Measurements from ENCODE around the gene LMO1.

The LMO1 gene

DNA sequence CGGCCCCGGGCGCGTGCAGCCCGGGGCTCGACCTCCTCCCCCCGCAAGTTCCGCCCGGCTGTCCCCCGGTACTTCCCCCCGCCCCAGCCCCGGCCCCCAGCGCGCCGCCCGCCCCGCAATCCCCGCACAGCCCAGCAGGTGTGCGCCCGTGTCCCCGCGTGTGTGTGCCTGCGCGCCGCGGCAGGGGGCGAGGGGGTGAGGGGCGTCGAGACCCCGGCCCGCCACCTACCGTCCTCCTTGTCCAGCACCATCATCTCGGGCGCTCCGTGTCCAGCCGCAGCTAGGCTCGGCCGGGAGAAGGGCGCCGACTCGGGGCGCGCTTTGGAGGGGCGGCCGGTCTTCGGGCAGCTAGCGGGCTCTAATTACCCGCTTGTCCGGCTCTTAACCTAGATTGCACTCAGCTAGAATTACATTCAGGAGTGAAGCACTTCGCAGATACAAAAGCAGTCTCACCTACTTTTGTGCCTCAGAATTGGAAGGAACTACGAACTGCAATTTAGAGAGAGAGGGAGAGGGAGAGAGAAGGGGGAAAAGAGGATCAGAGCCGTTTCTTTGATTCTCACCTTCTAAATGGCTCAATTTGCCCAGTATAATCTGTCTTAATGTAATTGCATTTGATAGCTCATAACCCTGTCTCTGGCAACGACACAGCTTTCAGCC is 439 bp downstream of the LMO1 start:
- no peak for TF ChIP-seq ZNF274 (IDR thresholded peaks at IDR 0.05; ENCODE audit: low read depth, low read length)
- peak overlapping the region; percentile 33; the same call in 1 of the 2 replicates for H3K4me3 ChIP-seq (ENCODE audit: low read length)

DNA sequence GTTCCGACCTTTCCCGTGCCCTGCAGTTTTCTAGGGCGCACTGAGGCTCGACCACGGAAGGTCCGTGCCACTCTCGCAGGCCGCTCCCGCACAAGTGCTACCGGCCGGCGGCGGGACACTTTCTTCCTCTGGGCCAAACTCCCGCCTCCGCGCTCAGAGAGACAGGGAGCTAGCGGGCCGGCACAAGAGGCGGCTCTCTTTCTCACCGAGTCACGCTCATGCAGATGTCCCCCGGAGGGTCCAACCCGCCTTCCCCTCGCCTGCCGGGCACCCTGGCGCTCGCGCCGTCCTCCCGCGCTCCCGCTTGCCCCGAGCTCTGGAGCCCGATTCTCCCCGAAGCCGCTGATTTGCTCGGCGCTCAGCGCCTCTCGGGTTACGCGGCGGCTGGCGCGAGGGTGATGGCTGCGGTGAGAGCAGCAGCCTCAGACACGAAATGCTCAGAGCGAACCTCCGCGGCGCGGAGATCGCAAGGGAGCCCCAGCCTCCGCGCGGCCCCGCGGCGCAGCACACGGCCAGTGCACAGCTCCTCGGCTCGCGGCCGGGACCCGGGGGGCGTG is 1.0 kb downstream of the LMO1 start:
- no peak for TF ChIP-seq ZNF274 (IDR thresholded peaks at IDR 0.05; ENCODE audit: low read depth, low read length)
- peak overlapping the region; percentile 33; the same call in 1 of the 2 replicates for H3K4me3 ChIP-seq (ENCODE audit: low read length)

DNA sequence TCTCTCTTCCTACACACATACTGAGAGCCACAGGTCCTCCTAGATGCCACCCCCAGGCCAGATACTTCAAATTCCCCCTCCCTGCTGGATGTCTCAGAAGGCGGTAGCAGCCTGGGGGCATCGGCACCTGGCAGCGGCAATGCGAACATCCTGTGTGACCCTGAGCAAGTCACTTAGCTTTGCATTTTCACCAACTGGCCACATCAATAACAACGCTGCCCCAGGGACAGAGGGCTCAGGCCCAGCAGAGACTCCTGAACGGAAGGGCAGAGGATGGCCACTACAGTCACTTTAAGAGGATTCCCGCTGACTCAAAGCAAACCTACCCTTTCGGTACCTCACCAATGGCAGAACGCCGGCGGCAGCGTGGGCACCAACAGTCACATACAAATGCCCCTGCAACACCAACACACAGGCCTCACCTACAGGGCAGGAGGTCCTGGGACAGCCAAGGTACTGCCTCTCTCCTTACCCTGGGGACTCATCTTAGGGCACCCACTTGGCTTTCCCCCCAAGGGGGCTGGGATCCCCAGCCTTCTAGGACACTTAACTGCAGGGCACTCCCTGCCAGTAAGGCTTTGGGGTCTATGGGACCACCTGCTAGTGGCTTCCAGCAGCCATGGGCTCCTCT is 1.6 kb downstream of the LMO1 start:
- no peak overlapping the region for H3K4me3 ChIP-seq (ENCODE audit: low read length)
- TF ChIP-seq ZNF274 (IDR thresholded peaks at IDR 0.05; ENCODE audit: low read depth, low read length) = no peak

DNA sequence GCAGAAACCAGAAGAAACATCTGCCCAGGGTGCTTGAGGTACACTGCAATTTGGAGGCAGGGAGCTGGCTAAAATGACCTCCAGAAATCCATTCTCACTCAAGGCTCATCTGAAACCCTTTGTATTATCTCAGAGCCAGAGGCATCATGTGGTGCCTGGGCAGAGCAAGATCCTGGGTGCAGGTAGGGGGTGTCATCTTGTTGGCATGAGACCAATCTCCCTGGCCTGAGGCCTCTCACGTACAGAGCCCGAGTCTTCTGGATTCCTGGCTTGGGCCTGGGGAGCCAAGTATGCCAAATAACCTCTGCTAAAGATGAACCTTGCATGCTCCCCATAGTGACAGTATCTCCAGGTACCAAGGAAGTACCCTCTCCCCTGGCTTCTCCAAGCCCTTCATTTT is 2.4 kb downstream of the LMO1 start:
- no peak overlapping the region for H3K4me3 ChIP-seq (ENCODE audit: low read length)
- TF ChIP-seq ZNF274 (IDR thresholded peaks at IDR 0.05; ENCODE audit: low read depth, low read length) = no peak

DNA sequence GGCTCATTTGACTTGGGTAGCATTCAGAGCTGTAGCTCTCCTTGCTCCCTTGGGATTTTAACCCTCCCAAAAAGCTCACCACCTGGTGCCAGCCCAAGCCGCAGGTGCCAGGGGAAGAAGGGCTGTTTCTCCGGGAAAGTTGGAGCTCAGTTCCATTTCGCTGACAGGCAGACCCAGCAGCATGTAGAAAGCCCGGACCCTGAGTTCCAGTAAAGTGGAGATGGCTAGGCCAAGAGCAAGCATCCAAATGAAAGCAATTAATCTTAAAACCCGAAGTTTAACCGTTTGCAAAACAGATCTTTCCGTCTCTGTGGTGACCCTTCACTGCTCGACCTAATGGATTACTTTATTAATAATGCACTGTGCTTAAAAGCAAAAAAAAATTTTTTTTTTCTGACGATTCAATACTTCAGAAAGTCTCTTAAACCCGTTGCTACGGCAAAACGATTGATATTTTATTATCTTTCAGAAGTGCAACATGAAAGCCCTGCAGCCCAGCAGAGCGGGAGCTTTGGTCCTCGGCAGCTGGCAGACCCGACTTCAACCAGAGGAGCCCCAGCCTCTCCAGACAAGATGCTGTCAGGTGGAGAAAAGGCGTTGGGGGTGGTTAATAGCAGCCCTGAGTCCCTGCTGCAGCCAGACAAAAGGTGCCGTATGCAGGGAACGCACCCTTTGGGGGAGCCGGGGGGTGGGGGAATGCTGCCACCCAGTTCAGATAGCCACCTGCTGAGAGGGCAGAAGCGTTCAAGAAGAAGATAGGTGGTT is 3.3 kb downstream of the LMO1 start:
- no peak for TF ChIP-seq ZNF274 (IDR thresholded peaks at IDR 0.05; ENCODE audit: low read depth, low read length)

DNA sequence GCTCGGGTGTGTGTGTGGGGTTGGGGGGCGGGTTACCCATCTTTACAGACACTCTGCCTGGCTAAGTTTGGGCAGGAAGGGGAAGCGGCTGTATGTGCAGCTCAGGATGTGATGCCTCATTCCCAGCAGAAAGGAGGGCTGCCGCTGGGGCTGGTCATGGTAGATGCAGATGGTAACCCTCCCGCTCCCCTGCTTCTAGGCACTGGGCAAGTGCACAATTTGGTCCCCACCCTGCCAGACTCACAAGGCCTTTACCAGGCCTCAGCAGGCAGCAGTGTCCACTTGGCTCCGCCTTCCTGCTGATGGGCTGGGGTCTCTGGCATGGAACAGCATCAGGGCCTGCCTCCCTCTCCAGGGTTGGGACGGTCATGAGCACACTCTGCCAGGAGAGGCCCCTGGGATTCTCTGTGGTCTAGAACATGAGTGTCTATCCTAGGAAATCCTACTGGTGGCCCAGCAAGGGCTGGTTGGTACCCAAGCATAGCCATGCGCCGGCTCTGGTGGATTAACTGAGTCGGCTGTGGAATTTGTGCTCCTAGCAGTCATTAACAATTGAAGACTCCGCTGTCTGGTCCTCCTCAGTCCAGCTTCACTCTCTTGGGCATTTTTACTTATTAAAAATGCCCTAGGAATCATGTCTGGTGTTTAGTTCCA is 4.2 kb downstream of the LMO1 start:
- no peak for TF ChIP-seq ZNF274 (IDR thresholded peaks at IDR 0.05; ENCODE audit: low read depth, low read length)

More for the DNA sequence above, 3.3 kb downstream of the LMO1 start:
- no peak overlapping the region for H3K4me3 ChIP-seq (ENCODE audit: low read length)

DNA sequence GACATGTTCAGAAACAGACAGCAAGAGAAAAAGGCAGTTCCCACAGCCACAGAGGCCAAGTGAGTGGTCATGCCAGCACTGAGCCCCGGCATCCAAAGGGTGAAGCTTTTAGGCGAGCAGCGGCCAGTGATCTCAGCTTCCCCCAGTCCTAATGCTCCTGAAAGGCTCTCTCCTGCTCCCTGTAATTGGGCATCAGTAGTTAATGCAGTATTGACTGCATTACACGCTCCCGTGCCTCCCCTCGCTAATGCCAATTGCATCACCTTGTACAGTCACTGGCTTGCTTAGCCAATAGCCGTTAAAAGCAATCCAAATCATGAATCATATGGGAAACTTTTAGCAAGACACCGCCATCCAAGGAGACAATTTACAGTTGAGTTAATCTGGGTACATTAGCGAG is 4.9 kb downstream of the LMO1 start:
- no peak for TF ChIP-seq ZNF274 (IDR thresholded peaks at IDR 0.05; ENCODE audit: low read depth, low read length)
- H3K4me3 ChIP-seq (ENCODE audit: low read length) = no peak overlapping the region

More for the DNA sequence above, 4.2 kb downstream of the LMO1 start:
- H3K4me3 ChIP-seq (ENCODE audit: low read length) = no peak overlapping the region

DNA sequence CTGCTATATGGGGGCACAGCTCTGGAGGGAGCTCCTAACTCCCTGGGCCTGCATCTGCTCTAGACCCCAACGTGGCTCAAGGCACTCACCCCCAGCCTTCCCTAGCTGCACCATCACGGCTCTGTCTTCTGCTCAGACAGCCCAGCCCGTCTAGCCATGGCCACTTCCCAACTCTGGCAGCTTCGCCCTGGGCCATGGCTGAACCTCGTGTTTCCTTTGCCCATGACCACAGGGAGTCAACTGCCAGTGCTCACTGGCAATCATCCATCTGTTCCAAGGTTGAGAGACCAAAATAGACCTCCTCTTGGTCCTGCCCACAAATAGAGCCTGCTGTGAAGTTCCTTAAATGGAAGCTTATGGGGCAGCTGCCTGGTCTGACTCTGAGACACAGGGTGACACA is 5.4 kb downstream of the LMO1 start:
- no peak overlapping the region for H3K4me3 ChIP-seq (ENCODE audit: low read length)
- TF ChIP-seq ZNF274 (IDR thresholded peaks at IDR 0.05; ENCODE audit: low read depth, low read length) = no peak

DNA sequence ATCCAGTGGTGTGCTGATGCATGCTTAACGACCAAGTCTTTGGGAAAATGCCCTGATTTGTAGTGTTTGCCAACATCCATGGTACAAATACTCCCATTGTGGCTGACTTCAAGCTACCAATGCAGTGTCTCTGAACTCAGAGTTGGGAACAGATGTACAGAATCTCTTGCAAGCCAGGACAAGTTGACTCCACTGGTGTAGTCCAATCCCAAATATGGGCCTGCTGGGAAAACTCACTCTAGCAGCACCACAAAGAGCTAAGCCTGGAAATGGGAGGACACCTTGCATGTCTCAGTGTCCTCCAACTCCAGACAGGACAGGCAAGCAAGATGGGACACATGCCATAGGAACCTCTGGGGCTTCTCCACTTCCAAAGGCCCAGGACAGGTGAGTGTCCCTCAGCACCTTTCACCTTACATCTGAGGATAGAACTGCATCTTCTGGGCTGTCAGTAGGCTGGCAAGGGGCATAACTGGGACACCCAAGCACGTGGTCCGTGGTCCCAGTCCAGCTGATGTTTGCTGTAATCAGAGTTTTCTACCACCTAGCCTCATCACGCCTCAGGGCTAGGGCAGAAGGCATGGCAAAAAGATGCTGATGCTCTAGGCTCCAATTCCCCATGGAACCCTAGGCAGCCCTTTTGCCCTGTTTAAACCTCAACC is 6.5 kb downstream of the LMO1 start:
- TF ChIP-seq ZNF274 (IDR thresholded peaks at IDR 0.05; ENCODE audit: low read depth, low read length) = no peak

DNA sequence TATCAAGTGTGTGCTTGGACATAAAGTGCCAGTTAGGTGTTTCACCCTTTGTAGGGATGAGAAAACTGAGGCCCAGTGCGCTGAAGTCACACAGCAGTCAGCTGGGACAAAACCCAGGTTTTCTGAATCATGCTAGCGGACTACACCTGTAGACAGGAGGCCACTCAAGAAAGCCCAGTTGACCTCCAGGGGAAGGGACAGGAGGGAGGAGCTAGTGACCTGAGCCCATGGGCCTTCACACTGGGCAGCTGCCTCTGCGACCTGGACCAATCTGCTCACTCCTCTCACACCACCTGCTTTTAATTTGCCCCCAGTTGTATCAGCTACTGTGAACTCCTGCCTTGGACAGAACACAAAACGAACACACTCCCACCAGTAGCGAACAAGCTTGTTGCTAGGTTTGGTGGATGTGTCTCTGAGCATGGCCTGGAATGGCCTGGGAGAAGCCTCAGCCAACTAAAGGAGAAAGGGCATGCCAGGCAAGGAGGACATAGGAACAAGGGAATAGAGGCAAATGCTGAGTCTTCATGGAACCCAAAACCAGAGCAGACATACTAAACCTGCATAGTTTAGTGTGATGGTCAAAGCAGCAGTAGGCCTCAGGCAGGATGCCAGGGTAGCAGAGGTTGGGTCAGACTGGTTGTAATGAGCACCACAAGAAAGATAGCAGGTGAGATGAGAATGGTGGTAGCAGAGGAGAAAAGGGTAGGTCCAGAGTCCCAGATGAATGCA is 7.2 kb downstream of the LMO1 start:
- H3K4me3 ChIP-seq (ENCODE audit: low read length) = no peak overlapping the region
- TF ChIP-seq ZNF274 (IDR thresholded peaks at IDR 0.05; ENCODE audit: low read depth, low read length) = no peak

More for the DNA sequence above, 6.5 kb downstream of the LMO1 start:
- H3K4me3 ChIP-seq (ENCODE audit: low read length) = no peak overlapping the region

DNA sequence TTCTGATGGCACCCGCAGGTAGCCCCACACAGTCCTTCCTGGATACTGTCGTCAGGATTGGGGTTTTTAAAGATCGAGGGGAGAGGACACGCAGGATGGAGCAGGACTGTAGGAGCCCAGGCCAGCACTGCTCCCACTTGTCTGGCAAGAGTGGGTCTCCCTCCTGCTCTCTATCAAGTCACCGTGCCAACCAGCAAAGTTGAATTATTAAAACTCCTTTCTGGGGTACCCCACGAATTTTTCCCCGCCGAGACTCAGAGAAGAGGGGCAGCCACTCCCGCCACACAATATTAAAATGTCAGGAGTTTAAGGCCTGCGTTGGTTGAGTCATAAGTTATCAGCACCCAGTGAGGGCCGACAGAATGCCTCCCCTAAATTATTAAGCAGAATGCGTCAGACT is 10.1 kb downstream of the LMO1 start:
- no peak for TF ChIP-seq ZNF274 (IDR thresholded peaks at IDR 0.05; ENCODE audit: low read depth, low read length)
- no peak overlapping the region for H3K4me3 ChIP-seq (ENCODE audit: low read length)

DNA sequence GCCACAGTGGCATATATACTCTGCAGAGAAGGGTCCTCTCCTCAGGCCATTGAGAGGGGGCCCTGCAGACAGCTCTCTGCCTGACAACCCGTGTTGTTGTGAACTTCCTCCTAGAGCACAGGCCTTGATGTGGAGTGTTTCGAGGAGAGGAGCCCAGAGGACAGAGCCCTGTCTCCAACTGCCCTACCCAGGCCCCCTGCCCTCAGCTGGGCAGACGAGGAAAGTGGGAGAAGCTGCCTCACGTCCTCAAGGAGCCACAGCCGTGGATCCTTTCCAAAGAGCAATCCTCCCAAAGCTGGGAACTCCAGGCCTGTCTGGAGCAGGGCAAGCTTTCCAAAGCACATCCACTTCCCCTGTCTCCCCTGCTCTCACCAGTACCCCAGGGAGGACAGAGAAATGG is 10.7 kb downstream of the LMO1 start:
- no peak for TF ChIP-seq ZNF274 (IDR thresholded peaks at IDR 0.05; ENCODE audit: low read depth, low read length)

DNA sequence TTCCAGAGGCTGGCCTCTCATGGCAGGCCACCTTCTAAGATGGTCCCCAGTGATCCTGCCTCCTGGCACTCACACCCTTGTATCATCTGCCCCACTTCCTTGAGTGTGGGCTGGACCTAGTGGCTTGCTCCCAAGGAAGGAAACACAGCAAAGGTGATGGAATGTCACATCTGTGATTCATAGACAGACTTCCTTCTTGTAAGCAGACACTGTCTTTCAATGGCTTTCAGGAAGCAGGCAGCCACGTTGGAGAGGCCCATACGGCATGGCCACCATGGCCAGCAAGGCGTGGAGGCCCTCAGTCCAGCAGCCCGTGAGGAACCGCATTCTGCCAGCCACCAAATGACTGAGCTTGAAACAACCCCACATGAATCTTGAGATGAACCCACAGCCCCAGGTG is 11.3 kb downstream of the LMO1 start:
- no peak for TF ChIP-seq ZNF274 (IDR thresholded peaks at IDR 0.05; ENCODE audit: low read depth, low read length)
- H3K4me3 ChIP-seq (ENCODE audit: low read length) = no peak overlapping the region

More for the DNA sequence above, 10.7 kb downstream of the LMO1 start:
- no peak overlapping the region for H3K4me3 ChIP-seq (ENCODE audit: low read length)

Data from GM08714 (cell line).